ENCODE results near the gene RNF168.
"Not testable (repeated sequence)": the region's sequence is repeated elsewhere in the genome, so short reads cannot be mapped to it uniquely, and the experiment has no call there.

The RNF168 gene

GRCh38 chr3:196454935-196455334, 48.6 kb downstream of the RNF168 start:
- no peak for TF ChIP-seq CTCF (IDR thresholded peaks at IDR 0.05; ENCODE audit: unreplicated experiment in 3 of 3)
- Mint-ChIP-seq H3K36me3 (ENCODE audit: low read depth) (no peaks in the 10 kb centered on the region), H3K4me1 (no peaks in the 10 kb centered on the region), H3K27ac (no peak overlapping the region), H3K9me3 (no peaks in the 10 kb centered on the region), H3K4me3 (no peak overlapping the region), H3K27me3 (ENCODE audit: low read depth) (no peaks in the 10 kb centered on the region)

GRCh38 chr3:196445391-196445790, 58.2 kb downstream of the RNF168 start:
- H3K36me3 Mint-ChIP-seq (ENCODE audit: low read depth); H3K27me3 Mint-ChIP-seq (ENCODE audit: low read depth); H3K27ac Mint-ChIP-seq: not testable (repeated sequence)

GRCh38 chr3:196444500-196444894, 59.1 kb downstream of the RNF168 start:
- H3K9me3 Mint-ChIP-seq, result no peaks in the 10 kb centered on the region
- H3K36me3 Mint-ChIP-seq (ENCODE audit: low read depth), result no peaks in the 10 kb centered on the region
- H3K27ac Mint-ChIP-seq, result no peak overlapping the region
- no peak for TF ChIP-seq CTCF (IDR thresholded peaks at IDR 0.05; ENCODE audit: unreplicated experiment in 3 of 3)
- H3K4me3 Mint-ChIP-seq, result no peak overlapping the region
- no peaks in the 10 kb centered on the region for H3K4me1 Mint-ChIP-seq
- H3K27me3 Mint-ChIP-seq (ENCODE audit: low read depth), result no peaks in the 10 kb centered on the region

More at GRCh38 chr3:196445391-196445790, 58.2 kb downstream of the RNF168 start:
- not testable (repeated sequence) for H3K4me3 Mint-ChIP-seq, H3K9me3 Mint-ChIP-seq, H3K4me1 Mint-ChIP-seq

GRCh38 chr3:196440696-196441095, 62.9 kb downstream of the RNF168 start:
- Mint-ChIP-seq H3K27me3 (ENCODE audit: low read depth) (no peaks in the 10 kb centered on the region), H3K27ac (no peak overlapping the region), H3K9me3 (no peaks in the 10 kb centered on the region), H3K36me3 (ENCODE audit: low read depth) (no peaks in the 10 kb centered on the region), H3K4me3 (no peak overlapping the region), H3K4me1 (no peaks in the 10 kb centered on the region)
- no peak for TF ChIP-seq CTCF (IDR thresholded peaks at IDR 0.05; ENCODE audit: unreplicated experiment in 3 of 3)

GRCh38 chr3:196440041-196440537, 63.5 kb downstream of the RNF168 start:
- Mint-ChIP-seq H3K4me1 (no peaks in the 10 kb centered on the region), H3K4me3 (no peak overlapping the region), H3K27me3 (ENCODE audit: low read depth) (no peaks in the 10 kb centered on the region), H3K9me3 (no peaks in the 10 kb centered on the region), H3K36me3 (ENCODE audit: low read depth) (no peaks in the 10 kb centered on the region), H3K27ac (no peak overlapping the region)
- TF ChIP-seq CTCF (IDR thresholded peaks at IDR 0.05; ENCODE audit: unreplicated experiment in 3 of 3), result no peak

GRCh38 chr3:196432137-196432879, 71.3 kb downstream of the RNF168 start, which contains the start of gene UBXN7:
TSS of gene UBXN7 (minus strand) at chr3:196432427. CDS start at chr3:196432399, 28 bp downstream.
- Mint-ChIP-seq H3K4me3 (peak within 1 kb of the TSS; percentile 80 to 90 (median 85)), H3K4me1 (peaks cover 10% of the 10 kb centered on the region), H3K27ac (peak within 1 kb of the TSS; percentile 82 to 94 (median 88)), H3K27me3 (ENCODE audit: low read depth) (no peaks in the 10 kb centered on the region), H3K9me3 (no peaks in the 10 kb centered on the region), H3K36me3 (ENCODE audit: low read depth) (peaks cover 4% of the 10 kb centered on the region)
- TF ChIP-seq CTCF (IDR thresholded peaks at IDR 0.05; ENCODE audit: unreplicated experiment in 3 of 3), result no peak

All from nephron (organoid).